HepG2 (cell line): ENCODE results near the gene LARP4.

ENCODE experiments used
- CEBPB ChIP-seq: IDR thresholded peaks from 2 replicates; pipeline ENCODE4 v1.6.1; 2011; ENCODE audit warnings: low read depth, low read length, improper control_type of control experiment, borderline replicate concordance
- CENPT ChIP-seq: sonication (generic); formaldehyde crosslinking; IDR thresholded peaks from 2 replicates; pipeline ENCODE4 v1.8.0; 2022; ENCODE audit warnings: low read depth, mild to moderate bottlenecking, moderate library complexity, missing genetic modification reagents
- DR1 ChIP-seq: sonication (generic); formaldehyde crosslinking; IDR thresholded peaks from 2 replicates; pipeline ENCODE4 v1.8.0; 2021; ENCODE audit warnings: mild to moderate bottlenecking, missing genetic modification reagents, inconsistent platforms
- KLF11 ChIP-seq: IDR thresholded peaks from 2 replicates; pipeline ENCODE4 v1.6.1; 2016; ENCODE audit warnings: missing compliant biosample characterization
- KLF6 ChIP-seq: IDR thresholded peaks from 2 replicates; pipeline ENCODE4 v1.8.0; 2016; ENCODE audit warnings: missing biosample characterization, missing genetic modification reagents
- MEF2D ChIP-seq: sonication (generic); formaldehyde crosslinking; IDR thresholded peaks from 2 replicates; pipeline ENCODE4 v1.5.1; 2020; ENCODE audit warnings: mild to moderate bottlenecking, missing genetic modification reagents
- MXD4 ChIP-seq: IDR thresholded peaks from 2 replicates; pipeline ENCODE4 v1.6.1; 2016; ENCODE audit warnings: mild to moderate bottlenecking, missing biosample characterization, missing genetic modification reagents
- PBX3 ChIP-seq: sonication (generic); formaldehyde crosslinking; IDR thresholded peaks from 2 replicates; pipeline ENCODE4 v1.8.1; 2023; ENCODE audit warnings: missing genetic modification reagents, inconsistent platforms, borderline replicate concordance
- TCF7 ChIP-seq: sonication (generic); IDR thresholded peaks from 2 replicates; pipeline ENCODE4 v1.6.1; 2016; ENCODE audit warnings: antibody characterized with exemption, low read depth
- TF ChIP-seq, protein P1 (sequence below): sonication (generic); formaldehyde crosslinking; IDR thresholded peaks from 2 replicates; pipeline ENCODE4 v1.5.0; 2020; ENCODE audit warnings: mild to moderate bottlenecking, missing genetic modification reagents, moderate library complexity
- TF ChIP-seq, protein P2 (sequence below): sonication (generic); formaldehyde crosslinking; IDR thresholded peaks from 2 replicates; pipeline ENCODE4 v1.9.0; 2022; ENCODE audit warnings: low read depth, missing genetic modification reagents

DNA sequence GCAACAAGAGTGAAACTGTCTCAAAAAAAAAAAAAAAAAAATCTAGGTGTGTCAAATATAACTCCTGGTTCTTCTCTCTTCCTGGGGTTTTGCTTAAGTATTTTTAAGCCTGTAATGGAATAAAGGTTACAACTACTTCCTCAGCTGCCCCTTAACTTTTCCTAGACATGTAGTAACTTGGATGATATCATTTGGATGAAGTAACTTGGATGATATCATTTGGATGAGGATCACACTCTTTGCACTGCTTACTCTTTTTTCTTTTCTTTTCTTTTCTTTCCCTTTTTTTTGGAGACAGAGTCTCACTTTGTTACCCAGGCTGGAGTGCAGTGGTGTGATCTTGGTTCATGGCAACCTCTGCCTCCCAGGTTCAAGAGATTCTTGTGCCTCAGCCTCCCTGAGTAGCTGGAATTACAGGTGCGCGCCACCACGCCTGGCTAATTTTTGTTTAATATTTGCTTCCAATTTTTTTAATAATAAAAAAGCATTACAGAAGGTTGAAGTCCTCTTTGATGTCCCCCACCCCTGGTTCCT is 3.5 kb upstream of the LARP4 start:
- TF ChIP-seq, protein P1, sequence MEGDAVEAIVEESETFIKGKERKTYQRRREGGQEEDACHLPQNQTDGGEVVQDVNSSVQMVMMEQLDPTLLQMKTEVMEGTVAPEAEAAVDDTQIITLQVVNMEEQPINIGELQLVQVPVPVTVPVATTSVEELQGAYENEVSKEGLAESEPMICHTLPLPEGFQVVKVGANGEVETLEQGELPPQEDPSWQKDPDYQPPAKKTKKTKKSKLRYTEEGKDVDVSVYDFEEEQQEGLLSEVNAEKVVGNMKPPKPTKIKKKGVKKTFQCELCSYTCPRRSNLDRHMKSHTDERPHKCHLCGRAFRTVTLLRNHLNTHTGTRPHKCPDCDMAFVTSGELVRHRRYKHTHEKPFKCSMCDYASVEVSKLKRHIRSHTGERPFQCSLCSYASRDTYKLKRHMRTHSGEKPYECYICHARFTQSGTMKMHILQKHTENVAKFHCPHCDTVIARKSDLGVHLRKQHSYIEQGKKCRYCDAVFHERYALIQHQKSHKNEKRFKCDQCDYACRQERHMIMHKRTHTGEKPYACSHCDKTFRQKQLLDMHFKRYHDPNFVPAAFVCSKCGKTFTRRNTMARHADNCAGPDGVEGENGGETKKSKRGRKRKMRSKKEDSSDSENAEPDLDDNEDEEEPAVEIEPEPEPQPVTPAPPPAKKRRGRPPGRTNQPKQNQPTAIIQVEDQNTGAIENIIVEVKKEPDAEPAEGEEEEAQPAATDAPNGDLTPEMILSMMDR (CRISPR knock-in tag): no peak
- TF ChIP-seq MEF2D (CRISPR knock-in tag): no peak
- TF ChIP-seq TCF7: no peak
- TF ChIP-seq CEBPB: no peak
- no peak for TF ChIP-seq KLF6 (CRISPR knock-in tag)
- TF ChIP-seq CENPT (CRISPR knock-in tag): no peak
- no peak for TF ChIP-seq MXD4 (CRISPR knock-in tag)
- no peak for TF ChIP-seq KLF11 (CRISPR knock-in tag)
- TF ChIP-seq PBX3 (CRISPR knock-in tag): no peak
- no peak for TF ChIP-seq DR1
- TF ChIP-seq, protein P2, sequence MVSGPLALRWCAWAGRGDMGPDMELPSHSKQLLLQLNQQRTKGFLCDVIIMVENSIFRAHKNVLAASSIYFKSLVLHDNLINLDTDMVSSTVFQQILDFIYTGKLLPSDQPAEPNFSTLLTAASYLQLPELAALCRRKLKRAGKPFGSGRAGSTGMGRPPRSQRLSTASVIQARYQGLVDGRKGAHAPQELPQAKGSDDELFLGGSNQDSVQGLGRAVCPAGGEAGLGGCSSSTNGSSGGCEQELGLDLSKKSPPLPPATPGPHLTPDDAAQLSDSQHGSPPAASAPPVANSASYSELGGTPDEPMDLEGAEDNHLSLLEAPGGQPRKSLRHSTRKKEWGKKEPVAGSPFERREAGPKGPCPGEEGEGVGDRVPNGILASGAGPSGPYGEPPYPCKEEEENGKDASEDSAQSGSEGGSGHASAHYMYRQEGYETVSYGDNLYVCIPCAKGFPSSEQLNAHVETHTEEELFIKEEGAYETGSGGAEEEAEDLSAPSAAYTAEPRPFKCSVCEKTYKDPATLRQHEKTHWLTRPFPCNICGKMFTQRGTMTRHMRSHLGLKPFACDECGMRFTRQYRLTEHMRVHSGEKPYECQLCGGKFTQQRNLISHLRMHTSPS: no peak
